H9 (cell line): ENCODE data around the gene SPOP. TPM values are rescaled to one million over a fixed set of nuclear protein-coding genes. Genes with fewer than 3 reads are reported as not detected.

Experiments used
- DNase-seq: peaks from one replicate; pipeline ENCODE4 v3.0.0-alpha.2; 2017
- H2AFZ ChIP-seq: one replicate; pipeline ENCODE4 v1.6.1; 2013; ENCODE audit warnings: mild to moderate bottlenecking, low read length, control low read depth, moderate library complexity
- H2AK5ac ChIP-seq: 2 replicates; pipeline ENCODE4 v1.6.1; 2013; ENCODE audit warnings: low read length, control low read depth, mixed read lengths; ENCODE audit not compliant: insufficient read length
- H2BK120ac ChIP-seq: one replicate; pipeline ENCODE4 v1.6.1; 2013; ENCODE audit warnings: low read depth, mild to moderate bottlenecking, low read length, control low read depth, inconsistent platforms; ENCODE audit not compliant: poor library complexity, severe bottlenecking
- H2BK12ac ChIP-seq: 2 replicates; pipeline ENCODE4 v1.6.1; 2013; ENCODE audit warnings: low read length, control low read depth, mixed read lengths, low read depth; ENCODE audit not compliant: insufficient read length
- H2BK15ac ChIP-seq: 2 replicates; pipeline ENCODE4 v1.6.1; 2013; ENCODE audit warnings: low read depth, low read length, control low read depth
- H2BK20ac ChIP-seq: one replicate; pipeline ENCODE4 v1.6.1; 2013; ENCODE audit warnings: low read depth, mild to moderate bottlenecking, low read length, control low read depth, inconsistent platforms; ENCODE audit not compliant: poor library complexity, severe bottlenecking
- H2BK5ac ChIP-seq: 2 replicates; pipeline ENCODE4 v1.6.1; 2013; ENCODE audit warnings: low read length, control low read depth, mixed read lengths; ENCODE audit not compliant: insufficient read length
- H3K14ac ChIP-seq: 2 replicates; pipeline ENCODE4 v1.6.1; 2013; ENCODE audit warnings: low read length, control low read depth; ENCODE audit not compliant: insufficient read depth
- H3K18ac ChIP-seq: 2 replicates; pipeline ENCODE4 v1.6.1; 2013; ENCODE audit warnings: low read depth, mild to moderate bottlenecking, mixed read lengths, low read length, control low read depth; ENCODE audit not compliant: insufficient read length
- H3K23ac ChIP-seq: 2 replicates; pipeline ENCODE4 v1.6.1; 2013; ENCODE audit warnings: low read length, control low read depth, mixed read lengths, low read depth; ENCODE audit not compliant: insufficient read length
- H3K23me2 ChIP-seq: 2 replicates; pipeline ENCODE4 v1.6.1; 2013; ENCODE audit warnings: low read depth, mild to moderate bottlenecking, mixed read lengths, low read length, control low read depth; ENCODE audit not compliant: insufficient read length, poor library complexity, severe bottlenecking
- H3K27ac ChIP-seq: 2 replicates; pipeline ENCODE4 v1.5.1; 2013; ENCODE audit warnings: low read length, control low read depth, mixed read lengths, low read depth; ENCODE audit not compliant: insufficient read length
- H3K27me3 ChIP-seq: 2 replicates; pipeline ENCODE4 v1.6.1; 2013; ENCODE audit warnings: low read length, control low read depth, inconsistent platforms; ENCODE audit not compliant: insufficient read depth
- H3K4ac ChIP-seq: 2 replicates; pipeline ENCODE4 v1.6.1; 2013; ENCODE audit warnings: low read depth, mild to moderate bottlenecking, control low read depth, inconsistent platforms, low read length, moderate library complexity
- H3K4me1 ChIP-seq: 2 replicates; pipeline ENCODE4 v1.6.1; 2013; ENCODE audit warnings: low read length, control low read depth, inconsistent platforms; ENCODE audit not compliant: insufficient read depth
- H3K4me2 ChIP-seq: 2 replicates; pipeline ENCODE4 v1.6.1; 2013; ENCODE audit warnings: low read length, control low read depth, mixed read lengths; ENCODE audit not compliant: insufficient read length, insufficient read depth
- H3K56ac ChIP-seq: 2 replicates; pipeline ENCODE4 v1.6.1; 2013; ENCODE audit warnings: low read depth, mild to moderate bottlenecking, mixed read lengths, low read length, control low read depth; ENCODE audit not compliant: insufficient read length
- H3K79me1 ChIP-seq: 2 replicates; pipeline ENCODE4 v1.6.1; 2013; ENCODE audit warnings: low read depth, mild to moderate bottlenecking, moderate library complexity, low read length, control low read depth, inconsistent platforms; ENCODE audit not compliant: insufficient read depth, poor library complexity, severe bottlenecking
- H3K79me2 ChIP-seq: 2 replicates; pipeline ENCODE4 v1.6.1; 2013; ENCODE audit warnings: low read length, control low read depth, inconsistent platforms; ENCODE audit not compliant: insufficient read depth
- H3K9ac ChIP-seq: 2 replicates; pipeline ENCODE4 v1.6.1; 2013; ENCODE audit warnings: low read length, control low read depth, mixed read lengths; ENCODE audit not compliant: insufficient read length; ENCODE audit errors: extremely low read depth
- H3K9me3 ChIP-seq: one replicate; pipeline ENCODE4 v1.6.1; 2013; ENCODE audit warnings: low read depth, low read length, inconsistent platforms; ENCODE audit not compliant: control insufficient read depth
- H3T11ph ChIP-seq: one replicate; pipeline ENCODE4 v1.6.1; 2013; ENCODE audit warnings: mild to moderate bottlenecking, low read length, control low read depth, inconsistent platforms
- H4K20me1 ChIP-seq: one replicate; pipeline ENCODE4 v1.6.1; 2013; ENCODE audit not compliant: control insufficient read depth, insufficient read length, insufficient read depth
- H4K5ac ChIP-seq: 2 replicates; pipeline ENCODE4 v1.6.1; 2013; ENCODE audit warnings: low read depth, mild to moderate bottlenecking, mixed read lengths, low read length, control low read depth; ENCODE audit not compliant: insufficient read length
- H4K8ac ChIP-seq: replicated peaks from 2 replicates; pipeline ENCODE4 v1.6.1; 2013; ENCODE audit warnings: low read length, control low read depth, mixed read lengths, low read depth; ENCODE audit not compliant: insufficient read length
- H4K91ac ChIP-seq: 2 replicates; pipeline ENCODE4 v1.6.1; 2013; ENCODE audit warnings: low read depth, mild to moderate bottlenecking, moderate library complexity, mixed read lengths, low read length, control low read depth; ENCODE audit not compliant: insufficient read length
- H3K27ac Mint-ChIP-seq, 3 experiments: 2 replicates in 2 of 3; 3 replicates in 1 of 3; pipeline ENCODE4 v1.8.0; 2020 to 2021; ENCODE audit warnings: mixed read lengths in 3 of 3, mild to moderate bottlenecking in 1 of 3, moderate library complexity in 1 of 3
- H3K27me3 Mint-ChIP-seq: 2 replicates; pipeline ENCODE4 v1.8.0; 2021; ENCODE audit warnings: low read depth, mild to moderate bottlenecking, moderate library complexity, mixed read lengths
- H3K36me3 Mint-ChIP-seq, 3 experiments: 2 replicates in 2 of 3; 3 replicates in 1 of 3; pipeline ENCODE4 v1.8.0; 2020 to 2021; ENCODE audit warnings: low read depth in 3 of 3, mixed read lengths in 3 of 3; ENCODE audit not compliant: insufficient read depth in 1 of 3
- H3K4me1 Mint-ChIP-seq, 2 experiments: 2 replicates each; pipeline ENCODE4 v1.8.0; 2020; ENCODE audit warnings: mixed read lengths in 2 of 2
- H3K4me3 Mint-ChIP-seq, 2 experiments: 2 replicates in 1 of 2; 3 replicates in 1 of 2; pipeline ENCODE4 v1.8.0; 2020 to 2021; ENCODE audit warnings: mild to moderate bottlenecking in 2 of 2, mixed read lengths in 2 of 2, moderate library complexity in 1 of 2
- H3K9me3 Mint-ChIP-seq, 2 experiments: 2 replicates in 1 of 2; 3 replicates in 1 of 2; pipeline ENCODE4 v1.8.0; 2020; ENCODE audit warnings: mild to moderate bottlenecking in 2 of 2, mixed read lengths in 2 of 2, moderate library complexity in 1 of 2
- CTCF ChIP-seq: fragments of 200-600 bp; sonication (generic); conservative IDR thresholded peaks from 3 replicates; pipeline ENCODE4 v1.8.0; 2021; ENCODE audit warnings: antibody characterized with exemption, mild to moderate bottlenecking
- WGBS: extraction: QIAGEN DNeasy Blood & Tissue Kit; methylation state at CpG from one replicate; pipeline ENCODE4 v1.1.7; 2013; ENCODE audit warnings: missing lambda C conversion rate, low lambda C conversion rate, mixed read lengths; ENCODE audit not compliant: insufficient read length; ENCODE audit errors: extremely low coverage; 5-methylcytosine and 5-hydroxymethylcytosine counted together
- total RNA-seq: library from RNA; stranded (reverse); gene quantifications from 2 replicates; pipeline ENCODE4 v1.2.1, GENCODE V29; 2021

Gene SPOP
- total RNA-seq, 1 experiment from 2014 or later = 33.7 TPM

- Histone ChIP-seq H3K27ac (no peak overlapping the region), H3K9me3 (no peaks in the 10 kb centered on the region), H2BK20ac (no peak overlapping the region), H3K4me1 (no peaks in the 10 kb centered on the region), H4K20me1 (no peaks in the 10 kb centered on the region), H4K5ac (no peak overlapping the region), H2AFZ (no peak overlapping the region), H2BK120ac (no peak overlapping the region), H3K4me2 (no peak overlapping the region), H3K18ac (no peak overlapping the region), H2BK15ac (no peak overlapping the region), H4K8ac (no peak overlapping the region), H3K56ac (no peak overlapping the region), H2BK5ac (no peak overlapping the region), H3K23me2 (no peaks in the 10 kb centered on the region), H3K27me3 (no peaks in the 10 kb centered on the region), H3K9ac (no peak overlapping the region), H4K91ac (no peak overlapping the region), H3K14ac (no peak overlapping the region), H3K4ac (no peak overlapping the region), H3K79me1 (peaks cover 6% of the 10 kb centered on the region), H3K79me2 (no peaks in the 10 kb centered on the region), H3K23ac (no peak overlapping the region), H2BK12ac (no peak overlapping the region), H2AK5ac (no peak overlapping the region), H3T11ph (no peak overlapping the region)
- no peaks in the 10 kb centered on the region for H3K4me1 Mint-ChIP-seq
- H3K27me3 Mint-ChIP-seq = no peaks in the 10 kb centered on the region
- TF ChIP-seq CTCF = no peak
- DNase-seq = no peak
- peaks cover 14 to 56% (median 55%) of the 10 kb centered on the region in 3 experiments; a peak in 6 of 7 replicates for H3K36me3 Mint-ChIP-seq
- H3K9me3 Mint-ChIP-seq = no peaks in the 10 kb centered on the region
- WGBS = no CpG with 5 or more reads among the region's 3 CpGs
- no peak overlapping the region; a peak in 1 of 7 replicates for H3K27ac Mint-ChIP-seq
- no peak overlapping the region for H3K4me3 Mint-ChIP-seq
These were observed 59.8 kb downstream of the SPOP start for GRCh38 chr17:49618028-49618611.
